ENCODE results near the gene CLCNKB.
"Not testable (repeated sequence)": the region's sequence is repeated elsewhere in the genome, so short reads cannot be mapped to it uniquely, and the experiment has no call there.

Gene CLCNKB

GRCh38 chr1:16036461-16036860, 7.1 kb upstream of the CLCNKB start:
- not testable (repeated sequence) for DNase-seq

GRCh38 chr1:16038620-16038912, 5.0 kb upstream of the CLCNKB start:
- no peak for DNase-seq

GRCh38 chr1:16039871-16040270, 3.7 kb upstream of the CLCNKB start:
- DNase-seq = not testable (repeated sequence)

GRCh38 chr1:16041200-16041599, 2.4 kb upstream of the CLCNKB start:
- no peak for DNase-seq

GRCh38 chr1:16042096-16042495, 1.5 kb upstream of the CLCNKB start:
- DNase-seq = no peak

GRCh38 chr1:16042654-16043053, 928 bp upstream of the CLCNKB start:
- DNase-seq = not testable (repeated sequence)

- DNase-seq = no peak
Measured at GRCh38 chr1:16043950-16044349, 368 bp downstream of the CLCNKB start.

- DNase-seq = no peak
Measured at GRCh38 chr1:16046842-16047241, 3.3 kb downstream of the CLCNKB start.

- DNase-seq = no peak
Measured at GRCh38 chr1:16047791-16048475, 4.4 kb downstream of the CLCNKB start.

- DNase-seq = no peak
Measured at GRCh38 chr1:16048573-16049189, 5.1 kb downstream of the CLCNKB start.

GRCh38 chr1:16050328-16050727, 6.7 kb downstream of the CLCNKB start:
- DNase-seq = no peak

GRCh38 chr1:16051039-16051438, 7.5 kb downstream of the CLCNKB start:
- no peak for DNase-seq

GRCh38 chr1:16051949-16052348, 8.4 kb downstream of the CLCNKB start:
- DNase-seq = not testable (repeated sequence)

GRCh38 chr1:16053781-16054502, 10.4 kb downstream of the CLCNKB start:
- no peak for DNase-seq

- DNase-seq = no peak
Measured at GRCh38 chr1:16054598-16055540, 11.3 kb downstream of the CLCNKB start.

GRCh38 chr1:16055613-16056520, 12.3 kb downstream of the CLCNKB start:
- peak; percentile 81 for DNase-seq

GRCh38 chr1:16056521-16056912, 12.9 kb downstream of the CLCNKB start:
- not testable (repeated sequence) for DNase-seq

- DNase-seq = not testable (repeated sequence)
Measured at GRCh38 chr1:16057314-16057915, 13.8 kb downstream of the CLCNKB start.

GRCh38 chr1:16058394-16059120, 15.0 kb downstream of the CLCNKB start:
- DNase-seq = not testable (repeated sequence)

GRCh38 chr1:16061266-16061665, 17.7 kb downstream of the CLCNKB start:
- DNase-seq = peak; percentile 46

All from DMS153 (cell line).